ENCODE measurements around the gene PDZD8.
"Not testable (repeated sequence)": the region's sequence is repeated elsewhere in the genome, so short reads cannot be mapped to it uniquely, and the experiment has no call there.

The PDZD8 gene

DNA sequence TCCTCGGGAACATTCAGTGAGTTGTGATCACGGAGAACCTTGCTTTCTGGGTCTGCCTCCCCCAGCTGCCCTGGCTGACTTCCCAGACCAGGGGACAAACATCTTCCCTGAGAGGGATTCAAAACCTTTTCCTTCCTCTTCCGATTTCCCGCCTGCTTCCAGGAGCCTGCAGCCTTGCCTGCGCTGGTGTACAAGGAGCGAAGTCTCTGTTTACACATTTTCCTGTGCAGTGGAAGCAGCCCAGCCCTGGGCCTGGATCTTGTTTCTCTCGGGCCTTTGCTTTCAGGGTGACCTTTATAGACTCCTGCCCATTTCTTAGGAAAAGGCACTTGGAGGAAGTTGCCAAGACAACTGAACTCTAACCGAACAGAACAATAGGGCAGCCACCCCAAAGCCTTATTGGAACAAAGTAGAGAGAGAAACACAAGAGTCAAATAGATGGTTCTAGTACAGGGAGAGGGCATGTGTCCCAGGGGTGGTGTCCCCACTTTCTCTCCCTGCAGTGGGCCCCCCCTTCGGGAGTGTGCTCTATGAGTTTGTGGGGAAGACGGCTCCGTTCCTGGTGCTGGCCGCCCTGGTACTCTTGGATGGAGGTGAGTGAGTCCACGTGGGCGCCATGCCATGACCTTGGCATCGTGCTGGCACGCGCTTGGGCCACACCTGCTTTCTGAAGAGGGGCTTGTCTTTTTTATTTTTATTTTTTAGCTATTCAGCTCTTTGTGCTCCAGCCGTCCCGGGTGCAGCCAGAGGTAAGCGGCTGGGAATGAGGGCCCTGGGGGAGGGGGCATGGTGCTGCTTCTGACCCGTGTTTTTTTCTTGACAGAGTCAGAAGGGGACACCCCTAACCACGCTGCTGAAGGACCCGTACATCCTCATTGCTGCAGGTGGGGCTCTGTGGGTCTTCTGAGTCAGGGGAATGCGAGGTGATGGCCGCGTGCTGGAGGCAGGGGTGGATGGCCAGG, 120.2 kb downstream of the PDZD8 start:
- DNase-seq (ENCODE audit: low spot score), result no peak

- DNase-seq (ENCODE audit: low spot score), result no peak
Observed at GRCh38 chr10:117254338-117254737, 120.9 kb downstream of the PDZD8 start.

- DNase-seq (ENCODE audit: low spot score), result no peak
Observed at GRCh38 chr10:117253908-117254307, 121.3 kb downstream of the PDZD8 start.

DNA sequence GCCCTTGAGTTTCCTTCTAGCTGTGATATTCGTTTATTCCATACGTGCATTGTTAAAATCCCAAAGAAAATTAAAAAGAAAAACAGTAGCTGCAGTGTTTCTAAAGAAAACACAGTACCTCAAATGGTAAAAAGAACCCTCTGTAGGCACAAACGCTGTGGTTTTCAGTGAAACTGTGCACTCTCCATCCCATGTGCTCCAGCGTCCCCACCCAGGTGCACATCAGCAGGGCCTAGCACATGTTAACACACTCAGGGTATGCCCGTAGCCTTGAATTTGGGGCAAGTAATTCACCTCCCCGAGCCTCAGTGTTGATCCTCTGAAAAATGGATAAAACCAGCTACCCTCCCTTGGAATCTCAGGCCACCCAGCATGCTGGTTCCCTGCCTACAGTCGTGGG, 124.8 kb downstream of the PDZD8 start:
- DNase-seq (ENCODE audit: low spot score), result no peak

- DNase-seq (ENCODE audit: low spot score), result no peak
Observed at GRCh38 chr10:117249493-117250093, 125.6 kb downstream of the PDZD8 start.

DNA sequence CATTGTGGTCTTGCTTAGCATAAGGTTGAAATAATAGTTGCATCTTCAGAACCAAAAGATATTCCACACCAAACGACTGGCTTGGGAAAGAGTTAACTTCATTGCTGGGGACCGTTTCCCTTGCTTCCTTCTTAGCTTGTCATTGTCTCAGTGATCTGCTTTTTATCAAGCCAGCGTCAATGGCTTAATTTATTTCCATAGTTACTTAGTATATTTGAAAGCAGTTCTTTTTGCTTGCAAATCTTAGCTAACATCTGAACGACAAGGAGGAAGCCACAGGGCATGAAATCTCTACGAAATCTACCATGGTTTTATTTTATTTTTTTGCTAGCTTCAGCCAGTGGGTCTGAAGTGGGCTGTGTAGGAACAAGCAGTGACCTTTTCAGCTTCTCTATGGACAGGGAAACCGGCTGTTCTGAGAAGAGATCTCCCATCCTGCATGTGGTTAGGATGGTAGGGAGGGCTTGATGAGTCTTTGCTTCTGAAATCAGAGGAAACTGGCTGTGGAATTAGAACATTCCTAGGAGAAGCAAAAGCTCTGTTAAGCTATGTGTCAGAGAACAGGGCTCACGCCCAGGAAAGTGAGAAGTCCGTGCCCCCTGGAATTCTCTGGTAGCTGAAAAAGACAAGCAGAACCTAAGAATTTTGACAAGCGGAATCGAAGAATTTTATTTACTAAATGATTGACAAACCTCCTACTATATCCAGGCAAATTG, 126.3 kb downstream of the PDZD8 start:
- no peak for DNase-seq (ENCODE audit: low spot score)

- peak; percentile 18 for DNase-seq (ENCODE audit: low spot score)
Observed at GRCh38 chr10:117246997-117247671, 128.1 kb downstream of the PDZD8 start.

GRCh38 chr10:117242463-117242832, 132.8 kb downstream of the PDZD8 start:
- no peak for DNase-seq (ENCODE audit: low spot score)

DNA sequence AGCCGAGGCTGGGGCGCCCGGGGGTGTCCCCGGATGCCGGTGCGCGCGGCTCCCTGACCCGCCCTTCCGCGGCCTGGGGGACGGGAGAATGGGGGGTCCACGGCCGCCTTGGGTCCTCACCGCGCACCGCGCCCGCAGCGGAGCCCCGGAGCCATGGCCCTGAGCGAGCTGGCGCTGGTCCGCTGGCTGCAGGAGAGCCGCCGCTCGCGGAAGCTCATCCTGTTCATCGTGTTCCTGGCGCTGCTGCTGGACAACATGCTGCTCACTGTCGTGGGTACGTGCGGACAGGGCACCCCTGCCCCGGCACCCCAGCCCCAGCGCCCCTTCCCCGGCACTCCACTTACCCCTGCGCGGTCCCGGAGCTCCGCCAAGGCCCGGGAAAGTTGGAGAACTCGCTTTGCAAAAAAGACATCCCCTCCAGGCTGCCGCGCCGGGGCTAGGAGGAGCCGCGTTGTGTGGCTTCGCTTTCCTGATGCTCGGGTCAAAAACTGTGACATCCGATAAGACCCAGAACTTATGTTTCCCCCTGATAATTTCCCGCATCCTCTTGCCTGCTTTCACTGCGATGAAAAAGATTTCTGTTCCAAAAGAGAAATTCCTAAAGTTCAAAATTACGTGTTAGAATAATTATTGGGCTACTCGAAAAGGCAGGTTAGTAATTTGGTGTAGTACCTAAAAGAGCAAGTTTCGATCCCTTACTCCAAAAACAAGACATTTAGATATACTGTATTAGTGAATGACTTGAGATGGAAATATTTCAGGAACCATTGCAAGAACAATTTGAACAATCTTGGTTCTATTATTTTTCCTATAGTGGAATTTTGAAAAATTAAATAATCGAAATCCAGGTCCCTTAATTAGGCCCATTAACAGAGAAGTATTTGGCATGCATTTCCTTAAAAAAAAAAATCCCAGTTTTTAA, 133.4 kb downstream of the PDZD8 start:
- DNase-seq (ENCODE audit: low spot score), result no peak

DNA sequence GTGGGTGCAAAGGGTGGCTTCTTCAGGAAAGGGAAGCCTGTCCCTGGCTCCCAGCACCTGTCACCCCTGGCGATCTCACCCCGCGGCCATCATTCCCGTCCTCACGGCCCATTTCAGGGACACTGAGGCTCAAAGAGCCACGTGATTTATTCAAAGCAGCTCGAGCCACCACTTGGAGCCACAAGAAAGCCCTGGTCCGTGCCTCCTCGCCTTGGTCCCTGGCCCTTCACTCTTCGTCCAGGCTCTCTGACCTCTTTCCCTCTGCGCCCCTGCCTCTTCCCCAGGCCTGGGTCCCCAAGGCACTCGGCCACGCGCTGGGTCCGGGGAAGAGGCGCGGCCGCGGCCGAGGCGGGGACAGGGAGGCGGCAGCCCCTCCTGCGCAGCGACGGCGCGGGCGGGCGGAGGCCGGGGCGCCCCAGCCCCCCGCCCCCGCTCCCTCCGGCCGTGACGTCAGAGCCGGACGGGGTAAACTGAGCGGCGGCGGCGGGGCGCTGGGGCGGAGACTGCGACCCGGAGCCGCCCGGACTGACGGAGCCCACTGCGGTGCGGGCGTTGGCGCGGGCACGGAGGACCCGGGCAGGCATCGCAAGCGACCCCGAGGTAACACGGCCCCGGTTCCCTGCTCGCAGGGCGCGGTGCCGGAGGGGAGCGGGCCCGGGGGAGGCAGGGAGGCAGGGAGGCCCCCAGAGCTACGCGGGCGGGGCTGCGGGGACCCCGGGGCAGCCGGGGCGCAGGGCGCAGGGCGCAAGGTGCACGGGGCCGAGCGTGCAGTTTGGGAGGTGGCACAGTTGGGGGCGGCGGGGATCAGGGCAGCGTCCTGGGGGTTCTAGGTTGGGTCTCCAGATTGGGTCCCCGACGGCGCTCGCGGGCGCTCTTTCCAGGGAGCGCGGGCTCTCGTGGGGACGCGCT, 134.4 kb downstream of the PDZD8 start, which contains the start of gene SLC18A2:
Gene SLC18A2, plus strand, starts transcription at position 494 of the 909 bp plus-strand sequence. CDS start 580 bp downstream, outside the sequence.
- DNase-seq (ENCODE audit: low spot score), result no peak

DNA sequence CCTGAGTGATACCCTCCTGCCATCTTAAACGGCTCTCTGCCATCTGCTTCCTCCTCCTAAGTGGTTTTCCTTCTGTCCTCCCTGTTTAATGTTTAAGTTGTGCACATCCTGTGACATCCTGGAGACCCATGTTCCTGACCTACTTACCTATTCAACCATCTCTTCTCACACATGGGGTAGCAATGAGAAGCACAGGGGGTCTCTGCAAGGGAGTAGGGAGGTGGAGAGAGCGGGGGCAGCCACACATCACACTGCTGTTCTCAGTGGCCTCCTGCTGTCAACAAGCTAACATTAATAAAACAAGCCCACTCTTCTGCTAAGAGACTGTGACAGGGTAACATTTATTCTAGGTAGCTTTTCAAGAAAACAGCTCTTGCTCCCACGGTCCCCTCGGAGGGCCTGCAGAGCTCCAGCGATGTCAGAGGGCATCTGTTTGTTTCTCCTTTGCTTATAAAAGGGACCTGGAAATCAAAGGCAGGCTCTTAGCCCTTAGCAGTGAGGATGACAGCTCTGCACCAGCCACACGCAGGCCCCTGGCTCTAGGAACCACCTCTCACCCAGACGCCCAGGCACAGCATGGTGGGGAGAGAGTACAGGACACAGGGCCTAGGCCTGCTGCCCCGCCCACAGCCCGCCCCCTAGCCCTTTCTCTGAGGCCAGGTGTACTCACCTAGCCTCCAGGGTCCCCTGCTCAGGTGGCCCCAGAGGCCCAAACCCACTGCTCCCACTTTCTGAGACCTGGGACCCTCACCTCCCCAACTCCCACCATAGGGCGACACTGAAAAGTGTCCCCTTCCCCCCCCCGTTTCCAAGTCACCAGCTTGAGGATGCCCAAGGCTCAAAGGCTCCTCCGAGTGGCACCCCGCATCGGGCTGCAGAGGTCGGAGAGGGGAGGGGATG, 135.3 kb downstream of the PDZD8 start:
- DNase-seq (ENCODE audit: low spot score), result no peak

- DNase-seq (ENCODE audit: low spot score), result no peak
Observed at GRCh38 chr10:117239051-117239450, 136.2 kb downstream of the PDZD8 start.

DNA sequence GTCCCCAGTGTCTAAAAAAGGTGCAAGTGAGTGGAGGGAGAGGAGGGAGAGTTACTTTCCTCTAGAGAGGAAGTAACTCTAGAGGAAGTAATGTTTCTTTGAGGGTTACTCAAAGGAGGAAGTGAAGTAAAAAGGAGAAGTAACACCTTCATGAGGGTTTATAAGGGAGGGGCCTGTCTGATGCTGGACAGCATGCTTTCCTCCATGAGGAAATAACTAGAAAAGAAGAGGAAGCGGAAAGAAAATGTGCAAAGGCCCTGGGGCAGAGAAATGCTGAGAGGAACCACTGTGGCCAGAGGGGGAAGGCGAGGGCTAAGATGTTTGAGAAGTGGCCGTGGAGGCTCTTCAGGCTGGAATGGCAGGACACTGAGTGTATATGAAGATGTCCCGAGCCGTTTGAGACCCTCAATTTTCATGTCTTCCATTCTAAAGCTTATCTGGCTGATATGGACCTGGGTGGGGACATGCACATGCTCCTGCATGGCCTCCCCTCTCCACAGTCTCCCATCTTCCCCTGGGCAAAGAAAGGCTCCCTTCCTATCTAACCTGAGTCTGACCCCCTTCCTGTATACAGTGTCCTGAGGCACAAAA, 137.7 kb downstream of the PDZD8 start:
- DNase-seq (ENCODE audit: low spot score), result no peak

- DNase-seq (ENCODE audit: low spot score), result not testable (repeated sequence)
Observed at GRCh38 chr10:117230107-117230506, 145.1 kb downstream of the PDZD8 start.

- DNase-seq (ENCODE audit: low spot score), result no peak
Observed at GRCh38 chr10:117228210-117228609, 147.0 kb downstream of the PDZD8 start.
